Loucy (cell line): ENCODE results near the gene ITGB1.

ENCODE experiments used
- H2AFZ ChIP-seq: fragments of 200-600 bp; sonication (generic); 2 replicates; pipeline ENCODE4 v1.6.0; 2016; ENCODE audit warnings: antibody characterized with exemption, mild to moderate bottlenecking, low read length, moderate library complexity
- H3F3A ChIP-seq: fragments of 200-600 bp; 2 replicates; pipeline ENCODE4 v1.6.0; 2016; ENCODE audit warnings: antibody characterized with exemption, low read depth, mild to moderate bottlenecking
- H3K27me3 ChIP-seq: fragments of 200-600 bp; sonication (generic); 2 replicates; pipeline ENCODE4 v1.6.1; 2014; ENCODE audit warnings: low read length, mild to moderate bottlenecking; ENCODE audit not compliant: insufficient read depth, poor library complexity, severe bottlenecking
- H3K36me3 ChIP-seq: fragments of 200-600 bp; sonication (generic); 2 replicates; pipeline ENCODE4 v1.6.1; 2016; ENCODE audit warnings: low read length; ENCODE audit not compliant: insufficient read depth
- H3K4me1 ChIP-seq: fragments of 200-600 bp; sonication (generic); 2 replicates; pipeline ENCODE4 v1.5.1; 2014; ENCODE audit warnings: low read length, mild to moderate bottlenecking; ENCODE audit not compliant: insufficient read depth, poor library complexity, severe bottlenecking
- H3K4me2 ChIP-seq: fragments of 200-600 bp; sonication (generic); 2 replicates; pipeline ENCODE4 v1.6.0; 2014; ENCODE audit warnings: antibody characterized with exemption, low read length, low read depth, mild to moderate bottlenecking; ENCODE audit not compliant: poor library complexity, severe bottlenecking
- H3K4me3 ChIP-seq: fragments of 200-600 bp; sonication (generic); 2 replicates; pipeline ENCODE4 v1.5.1; 2014; ENCODE audit warnings: low read length, mild to moderate bottlenecking, mixed read lengths; ENCODE audit not compliant: poor library complexity, severe bottlenecking
- H3K79me2 ChIP-seq: fragments of 200-600 bp; sonication (generic); 2 replicates; pipeline ENCODE4 v1.6.1; 2014; ENCODE audit warnings: low read length; ENCODE audit not compliant: insufficient read depth
- H3K9ac ChIP-seq: fragments of 200-600 bp; sonication (generic); 2 replicates; pipeline ENCODE4 v1.6.0; 2014; ENCODE audit warnings: mild to moderate bottlenecking, low read depth, low read length, moderate library complexity; ENCODE audit not compliant: poor library complexity, severe bottlenecking
- H3K9me2 ChIP-seq: fragments of 200-600 bp; sonication (generic); replicated peaks from 2 replicates; pipeline ENCODE4 v1.6.1; 2016; ENCODE audit warnings: low read depth, low read length, mixed read lengths
- H3K9me3 ChIP-seq: fragments of 200-600 bp; sonication (generic); 2 replicates; pipeline ENCODE4 v1.6.1; 2014; ENCODE audit warnings: mild to moderate bottlenecking, antibody characterized with exemption, low read length, low read depth; ENCODE audit not compliant: insufficient read depth
- H4K20me1 ChIP-seq: fragments of 200-600 bp; sonication (generic); 2 replicates; pipeline ENCODE4 v1.6.0; 2014; ENCODE audit warnings: antibody characterized with exemption, low read length, mild to moderate bottlenecking; ENCODE audit not compliant: insufficient read depth, poor library complexity, severe bottlenecking
- CTCF ChIP-seq: fragments of 200-600 bp; sonication (generic); conservative IDR thresholded peaks from 2 replicates; pipeline ENCODE4 v1.5.1; 2014; ENCODE audit warnings: mild to moderate bottlenecking, antibody characterized with exemption, low read length
- EZH2phosphoT487 ChIP-seq: fragments of 200-600 bp; IDR thresholded peaks from 2 replicates; pipeline ENCODE4 v1.6.1; 2018; ENCODE audit warnings: antibody characterized with exemption, mild to moderate bottlenecking, moderate library complexity, borderline replicate concordance

The ITGB1 gene

GRCh38 chr10:32939296-32940111 is 18.5 kb downstream of the ITGB1 start:
- Histone ChIP-seq H3K9ac (no peak overlapping the region), H3K27me3 (no peaks in the 10 kb centered on the region), H3K4me3 (no peak overlapping the region), H3K79me2 (peaks cover 100% of the 10 kb centered on the region), H3K4me1 (peaks cover 39% of the 10 kb centered on the region), H3K9me3 (no peaks in the 10 kb centered on the region), H3K9me2 (no peaks in the 10 kb centered on the region), H3K36me3 (peaks cover 11% of the 10 kb centered on the region; the same call in 1 of the 2 replicates), H2AFZ (no peak overlapping the region), H3K4me2 (no peak overlapping the region), H4K20me1 (peaks cover 84% of the 10 kb centered on the region), H3F3A (no peaks in the 10 kb centered on the region)
- no peak for TF ChIP-seq EZH2phosphoT487
- TF ChIP-seq CTCF, result no peak

- H3K27me3 ChIP-seq, result no peaks in the 10 kb centered on the region
- H3K79me2 ChIP-seq, result peaks cover 100% of the 10 kb centered on the region
- peaks cover 20% of the 10 kb centered on the region; the same call in 1 of the 2 replicates for H3K36me3 ChIP-seq
- H3K4me3 ChIP-seq, result no peak overlapping the region
- H3F3A ChIP-seq, result no peaks in the 10 kb centered on the region
- no peak overlapping the region for H2AFZ ChIP-seq
- no peak for TF ChIP-seq EZH2phosphoT487
- no peak for TF ChIP-seq CTCF
- no peak overlapping the region for H3K9ac ChIP-seq
- H3K9me2 ChIP-seq, result no peaks in the 10 kb centered on the region
- H3K4me1 ChIP-seq, result peaks cover 30% of the 10 kb centered on the region
- H3K4me2 ChIP-seq, result no peak overlapping the region
- H4K20me1 ChIP-seq, result peaks cover 75% of the 10 kb centered on the region
- no peaks in the 10 kb centered on the region for H3K9me3 ChIP-seq
Observed at GRCh38 chr10:32938554-32939061, 19.4 kb downstream of the ITGB1 start.

- H3K9me3 ChIP-seq, result no peaks in the 10 kb centered on the region
- TF ChIP-seq CTCF (no peak), EZH2phosphoT487 (no peak)
- peaks cover 26% of the 10 kb centered on the region; the same call in 1 of the 2 replicates for H3K36me3 ChIP-seq
- H3F3A ChIP-seq, result no peaks in the 10 kb centered on the region
- H3K27me3 ChIP-seq, result no peaks in the 10 kb centered on the region
- no peak overlapping the region for H3K4me3 ChIP-seq
- peaks cover 24% of the 10 kb centered on the region for H3K4me1 ChIP-seq
- H2AFZ ChIP-seq, result no peak overlapping the region
- H3K9ac ChIP-seq, result no peak overlapping the region
- H3K9me2 ChIP-seq, result no peaks in the 10 kb centered on the region
- H4K20me1 ChIP-seq, result peaks cover 70% of the 10 kb centered on the region
- peaks cover 99% of the 10 kb centered on the region for H3K79me2 ChIP-seq
- no peak overlapping the region for H3K4me2 ChIP-seq
Observed at GRCh38 chr10:32937911-32938424, 20.1 kb downstream of the ITGB1 start.
